Measurements from ENCODE around the gene RNU5D-1.

RNU5D-1 gene

GRCh38 chr1:44735992-44736391 is 5.0 kb upstream of the RNU5D-1 start:
- Histone ChIP-seq H3K36me3 (ENCODE audit: control insufficient read depth, insufficient read depth, low read length) (no peaks in the 10 kb centered on the region), H3K27me3 (replicated peaks; ENCODE audit: control insufficient read depth, insufficient read depth, low read length) (no peaks in the 10 kb centered on the region), H3K4me3 (replicated peaks; ENCODE audit: low read depth, low read length) (no peak overlapping the region)
- TF ChIP-seq CTCF (IDR thresholded peaks at IDR 0.05; ENCODE audit: insufficient read depth, low read length, poor library complexity, severe bottlenecking): no peak
- DNase-seq (ENCODE audit: extremely low read depth, insufficient read length): no peak

- TF ChIP-seq CTCF (IDR thresholded peaks at IDR 0.05; ENCODE audit: insufficient read depth, low read length, poor library complexity, severe bottlenecking): no peak
- Histone ChIP-seq H3K36me3 (ENCODE audit: control insufficient read depth, insufficient read depth, low read length) (no peaks in the 10 kb centered on the region), H3K4me3 (replicated peaks; ENCODE audit: low read depth, low read length) (no peak overlapping the region), H3K27me3 (replicated peaks; ENCODE audit: control insufficient read depth, insufficient read depth, low read length) (no peaks in the 10 kb centered on the region)
- no peak for DNase-seq (ENCODE audit: extremely low read depth, insufficient read length)
Measured at GRCh38 chr1:44733784-44734183, 2.8 kb upstream of the RNU5D-1 start.

- Histone ChIP-seq H3K27me3 (replicated peaks; ENCODE audit: control insufficient read depth, insufficient read depth, low read length) (no peaks in the 10 kb centered on the region), H3K36me3 (ENCODE audit: control insufficient read depth, insufficient read depth, low read length) (no peaks in the 10 kb centered on the region), H3K4me3 (replicated peaks; ENCODE audit: low read depth, low read length) (no peak overlapping the region)
- no peak for TF ChIP-seq CTCF (IDR thresholded peaks at IDR 0.05; ENCODE audit: insufficient read depth, low read length, poor library complexity, severe bottlenecking)
- DNase-seq (ENCODE audit: extremely low read depth, insufficient read length): no peak
Measured at GRCh38 chr1:44733365-44733764, 2.4 kb upstream of the RNU5D-1 start.

- H3K36me3 ChIP-seq (ENCODE audit: control insufficient read depth, insufficient read depth, low read length): no peaks in the 10 kb centered on the region
- H3K4me3 ChIP-seq (replicated peaks; ENCODE audit: low read depth, low read length): no peak overlapping the region
- TF ChIP-seq CTCF (IDR thresholded peaks at IDR 0.05; ENCODE audit: insufficient read depth, low read length, poor library complexity, severe bottlenecking): no peak
- no peaks in the 10 kb centered on the region for H3K27me3 ChIP-seq (replicated peaks; ENCODE audit: control insufficient read depth, insufficient read depth, low read length)
- peak; percentile 15 for DNase-seq (ENCODE audit: extremely low read depth, insufficient read length)
Measured at GRCh38 chr1:44724955-44725698, 5.8 kb downstream of the RNU5D-1 start.

- Histone ChIP-seq H3K27me3 (replicated peaks; ENCODE audit: control insufficient read depth, insufficient read depth, low read length) (no peaks in the 10 kb centered on the region), H3K4me3 (replicated peaks; ENCODE audit: low read depth, low read length) (no peak overlapping the region), H3K36me3 (ENCODE audit: control insufficient read depth, insufficient read depth, low read length) (no peaks in the 10 kb centered on the region)
- no peak for DNase-seq (ENCODE audit: extremely low read depth, insufficient read length)
- TF ChIP-seq CTCF (IDR thresholded peaks at IDR 0.05; ENCODE audit: insufficient read depth, low read length, poor library complexity, severe bottlenecking): no peak
Measured at GRCh38 chr1:44724296-44724954, 6.5 kb downstream of the RNU5D-1 start.
